Measurements from ENCODE around the gene PIK3R2. TPM values are rescaled to one million over a fixed set of nuclear protein-coding genes. Genes with fewer than 3 reads are reported as not detected.
"Not testable (repeated sequence)": the region's sequence is repeated elsewhere in the genome, so short reads cannot be mapped to it uniquely, and the experiment has no call there.

Gene PIK3R2
- total RNA-seq, 1 experiment from 2014 or later, result 38.1 TPM

- no TSS peak for BruUV-seq (replicated peaks)
- Histone ChIP-seq H3K4me3 (ENCODE audit: low read depth, low read length, poor library complexity, severe bottlenecking) (no peak overlapping the region), H3K27me3 (replicated peaks; ENCODE audit: insufficient read depth, low read depth, low read length, poor library complexity) (no peaks in the 10 kb centered on the region), H3K4me1 (ENCODE audit: insufficient read depth, low read length, poor library complexity, severe bottlenecking) (peaks cover 1% of the 10 kb centered on the region), H3K36me3 (ENCODE audit: insufficient read depth, low read length, poor library complexity, severe bottlenecking) (peaks cover 11% of the 10 kb centered on the region), H3K27ac (ENCODE audit: low read depth, low read length, poor library complexity, severe bottlenecking) (no peak overlapping the region), H3K9me3 (ENCODE audit: low read depth, low read length, poor library complexity, severe bottlenecking) (no peaks in the 10 kb centered on the region)
- intact Hi-C loops (cut with micrococcal nuclease; ENCODE audit: unreplicated experiment), result no loop called here
- no peak for TF ChIP-seq EZH2 (IDR thresholded peaks at IDR 0.05; ENCODE audit: borderline replicate concordance, low read depth, low read length, poor library complexity, severe bottlenecking)
- TF ChIP-seq CTCF (conservative IDR thresholded peaks at IDR 0.05; ENCODE audit: low read depth, low read length), result no peak
- peak; percentile 30 for DNase-seq (ENCODE audit: low spot score)
- CTCF ChIA-PET, result no interaction called here
- POLR2A ChIA-PET (ENCODE audit: low non-redundant PET), result interaction anchor here (0.5 kb wide), 1 partner anchor 149 kb away, joined by 5 read pairs; the partner anchor contains the start of gene ARRDC2
Observed at GRCh38 chr19:18156841-18157464, 4.0 kb downstream of the PIK3R2 start.

GRCh38 chr19:18157465-18158063, 4.6 kb downstream of the PIK3R2 start:
- intact Hi-C loops (cut with micrococcal nuclease; ENCODE audit: unreplicated experiment), result no loop called here
- DNase-seq (ENCODE audit: low spot score), result no peak
- Histone ChIP-seq H3K9me3 (ENCODE audit: low read depth, low read length, poor library complexity, severe bottlenecking) (no peaks in the 10 kb centered on the region), H3K36me3 (ENCODE audit: insufficient read depth, low read length, poor library complexity, severe bottlenecking) (peaks cover 14% of the 10 kb centered on the region), H3K27ac (ENCODE audit: low read depth, low read length, poor library complexity, severe bottlenecking) (no peak overlapping the region), H3K4me3 (ENCODE audit: low read depth, low read length, poor library complexity, severe bottlenecking) (no peak overlapping the region), H3K4me1 (ENCODE audit: insufficient read depth, low read length, poor library complexity, severe bottlenecking) (no peaks in the 10 kb centered on the region), H3K27me3 (replicated peaks; ENCODE audit: insufficient read depth, low read depth, low read length, poor library complexity) (no peaks in the 10 kb centered on the region)
- no peak for TF ChIP-seq EZH2 (IDR thresholded peaks at IDR 0.05; ENCODE audit: borderline replicate concordance, low read depth, low read length, poor library complexity, severe bottlenecking)
- no peak for TF ChIP-seq CTCF (conservative IDR thresholded peaks at IDR 0.05; ENCODE audit: low read depth, low read length)
- ChIA-PET CTCF (no interaction called here), POLR2A (ENCODE audit: low non-redundant PET) (no interaction called here)
- BruUV-seq (replicated peaks), result no TSS peak

GRCh38 chr19:18158467-18158866, 5.5 kb downstream of the PIK3R2 start:
- no TSS peak for BruUV-seq (replicated peaks)
- H3K4me1 ChIP-seq (ENCODE audit: insufficient read depth, low read length, poor library complexity, severe bottlenecking), result no peaks in the 10 kb centered on the region
- intact Hi-C loops (cut with micrococcal nuclease; ENCODE audit: unreplicated experiment), result no loop called here
- H3K36me3 ChIP-seq (ENCODE audit: insufficient read depth, low read length, poor library complexity, severe bottlenecking), result peaks cover 22% of the 10 kb centered on the region
- no peaks in the 10 kb centered on the region for H3K27me3 ChIP-seq (replicated peaks; ENCODE audit: insufficient read depth, low read depth, low read length, poor library complexity)
- no peaks in the 10 kb centered on the region for H3K9me3 ChIP-seq (ENCODE audit: low read depth, low read length, poor library complexity, severe bottlenecking)
- CTCF ChIA-PET, result no interaction called here
- no peak for DNase-seq (ENCODE audit: low spot score)
- no peak for TF ChIP-seq EZH2 (IDR thresholded peaks at IDR 0.05; ENCODE audit: borderline replicate concordance, low read depth, low read length, poor library complexity, severe bottlenecking)
- TF ChIP-seq CTCF (conservative IDR thresholded peaks at IDR 0.05; ENCODE audit: low read depth, low read length), result no peak
- POLR2A ChIA-PET (ENCODE audit: low non-redundant PET), result no interaction called here
- no peak overlapping the region for H3K4me3 ChIP-seq (ENCODE audit: low read depth, low read length, poor library complexity, severe bottlenecking)
- no peak overlapping the region for H3K27ac ChIP-seq (ENCODE audit: low read depth, low read length, poor library complexity, severe bottlenecking)

- intact Hi-C loops (cut with micrococcal nuclease; ENCODE audit: unreplicated experiment); DNase-seq (ENCODE audit: low spot score); BruUV-seq (replicated peaks); POLR2A ChIA-PET (ENCODE audit: low non-redundant PET); CTCF ChIA-PET; H3K9me3 ChIP-seq (ENCODE audit: low read depth, low read length, poor library complexity, severe bottlenecking); H3K4me1 ChIP-seq (ENCODE audit: insufficient read depth, low read length, poor library complexity, severe bottlenecking); H3K27ac ChIP-seq (ENCODE audit: low read depth, low read length, poor library complexity, severe bottlenecking); H3K27me3 ChIP-seq (replicated peaks; ENCODE audit: insufficient read depth, low read depth, low read length, poor library complexity); H3K4me3 ChIP-seq (ENCODE audit: low read depth, low read length, poor library complexity, severe bottlenecking): not testable (repeated sequence)
- H3K36me3 ChIP-seq (ENCODE audit: insufficient read depth, low read length, poor library complexity, severe bottlenecking), result peaks cover 24% of the 10 kb centered on the region
Observed at GRCh38 chr19:18159059-18159616, 6.2 kb downstream of the PIK3R2 start.

Measured in A673 (cell line).